GM12878 (cell line): Measurements from ENCODE around the gene GSTCD. TPM values are rescaled to one million over a fixed set of nuclear protein-coding genes. Genes with fewer than 3 reads are reported as not detected.
"Not testable (repeated sequence)": the region's sequence is repeated elsewhere in the genome, so short reads cannot be mapped to it uniquely, and the experiment has no call there.

Source experiments
- ATAC-seq: fragments of 200-7000 bp; cut with Tn5 transposase; 3 replicates; pipeline ENCODE4 v1.9.1; 2020; ENCODE audit warnings: mild to moderate bottlenecking, moderate library complexity
- BruUV-seq: library from RNA; stranded (reverse); fragments of 400-500 nt; replicated peaks from 2 replicates; lab custom pipeline; 2021; lab: Mats Ljungman, UMichigan
- CTCF ChIA-PET: fragments of 300-600 bp; sonication (Branson Sonifier 250); formaldehyde crosslinking; extraction: SDS; loops from one replicate; lab custom pipeline; 2021; ENCODE audit warnings: inconsistent platforms; lab: Yijun Ruan, JAX
- POLR2A ChIA-PET: fragments of 350-600 bp; formaldehyde crosslinking; extraction: SDS; loops from one replicate; lab custom pipeline; 2021; ENCODE audit warnings: inconsistent platforms; lab: Charles Lee
- RAD21 ChIA-PET: fragments of 300-600 bp; sonication (Branson Sonifier 250); formaldehyde crosslinking; loops from one replicate; lab custom pipeline; 2023; ENCODE audit warnings: antibody characterized with exemption; ENCODE audit not compliant: unreplicated experiment; lab: Charles Lee
- SMC1A ChIA-PET: fragments of 300-600 bp; sonication (Branson Sonifier 250); formaldehyde crosslinking; loops from one replicate; lab custom pipeline; 2023; ENCODE audit not compliant: unreplicated experiment, uncharacterized antibody; lab: Charles Lee
- DNase-seq: peaks from one replicate; pipeline ENCODE4 v3.0.0-alpha.2; 2011; ENCODE audit warnings: low read depth, low spot score
- FAIRE-seq: peaks from 3 replicates; lab custom pipeline; 2011; peaks lifted over from hg19 to GRCh38; lab: Jason Lieb, UNC
- H2AFZ ChIP-seq: 2 replicates; pipeline ENCODE4 v1.6.0; 2011; ENCODE audit warnings: low read depth, low read length, control low read depth; ENCODE audit not compliant: control insufficient read depth
- H3K27ac ChIP-seq: 2 replicates; pipeline ENCODE4 v1.5.1; 2011; ENCODE audit warnings: control low read depth; ENCODE audit not compliant: control insufficient read depth, insufficient read depth
- H3K27me3 ChIP-seq, 2 experiments: replicated peaks in 1 of 2; 2 replicates each; pipeline versions ENCODE4 v1.6.0 to v1.6.1; 2011; ENCODE audit warnings: low read length in 1 of 2; ENCODE audit not compliant: control insufficient read depth in 2 of 2, insufficient read depth in 2 of 2
- H3K36me3 ChIP-seq, 2 experiments: 2 replicates each; pipeline ENCODE4 v1.5.1; 2011; ENCODE audit warnings: low read length in 1 of 2; ENCODE audit not compliant: control insufficient read depth in 2 of 2, insufficient read depth in 2 of 2
- H3K4me1 ChIP-seq: 2 replicates; pipeline ENCODE4 v1.6.1; 2011; ENCODE audit warnings: mild to moderate bottlenecking, low read length, moderate library complexity, mixed read lengths; ENCODE audit not compliant: control insufficient read depth, insufficient read depth
- H3K4me2 ChIP-seq: 2 replicates; pipeline ENCODE4 v1.6.0; 2011; ENCODE audit warnings: control low read depth; ENCODE audit not compliant: control insufficient read depth, insufficient read depth
- H3K4me3 ChIP-seq: fragments of 200-600 bp; sonication (generic); 2 replicates; pipeline ENCODE4 v1.5.1; 2016
- H3K79me2 ChIP-seq: 2 replicates; pipeline ENCODE4 v1.6.0; 2011; ENCODE audit warnings: low read length; ENCODE audit not compliant: control insufficient read depth, insufficient read depth
- H3K9ac ChIP-seq: 2 replicates; pipeline ENCODE4 v1.8.0; 2011; ENCODE audit warnings: low read length, control low read depth, mixed read lengths; ENCODE audit not compliant: control insufficient read depth, insufficient read depth
- H3K9me3 ChIP-seq: replicated peaks from 3 replicates; pipeline ENCODE4 v1.5.1; 2011; ENCODE audit warnings: mild to moderate bottlenecking, low read length; ENCODE audit not compliant: control insufficient read depth, insufficient read depth
- H4K20me1 ChIP-seq: 2 replicates; pipeline ENCODE4 v1.6.0; 2011; ENCODE audit not compliant: control insufficient read depth, insufficient read depth
- WGBS: methylation state at CpG from one replicate; pipeline ENCODE4 v1.1.6; 2016; ENCODE audit warnings: low lambda C conversion rate; ENCODE audit not compliant: insufficient replicate concordance, insufficient coverage; ENCODE audit errors: missing lambda C conversion rate; 5-methylcytosine and 5-hydroxymethylcytosine counted together
- in situ Hi-C: fragments of 300-500 bp; cut with MboI; formaldehyde crosslinking; loops from 9 replicates; pipeline ENCODE4 v1.14.3; 2018; ENCODE audit warnings: mixed read lengths
- intact Hi-C: fragments of 100-400 bp; cut with micrococcal nuclease; formaldehyde crosslinking; loops from one replicate; pipeline ENCODE4 v1.14.2; 2022; ENCODE audit not compliant: unreplicated experiment
- polyA plus RNA-seq, 11 experiments: library from polyadenylated mRNA; depleted of rRNA in 4 of 11; unstranded in 6 of 11; stranded (reverse) in 5 of 11; fragments of >200 nt; fragmentation: Nextera tagmentation in 4 of 11; fragmentation: Illumina TruSeq in 1 of 11; extraction: Ambion mirVana in 4 of 11; extraction: Trizol in 1 of 11; gene quantifications; 1 replicate in 1 of 11; 2 replicates in 10 of 11; pipeline versions ENCODE4 v1.2.1 to v1.2.3, GENCODE V29; 2011 to 2016; ENCODE audit warnings: inconsistent platforms in 2 of 11, missing spikeins in 2 of 11, low read depth in 1 of 11
- total RNA-seq, 4 experiments: library from RNA; depleted of rRNA in 3 of 4; stranded (reverse); fragments of >200 nt in 3 of 4; fragmentation: Illumina TruSeq in 1 of 4; extraction: Trizol in 1 of 4; gene quantifications; 2 replicates each; pipeline versions ENCODE4 v1.2.1 to v1.2.3, GENCODE V29; 2013 to 2021

The GSTCD gene
- total and polyA plus RNA-seq, 10 of the 15 experiments (the other 5 are each of a cell fraction or from before 2014, with no cell fraction given): 4.3 to 28.4 (median 14.1) TPM

- FAIRE-seq, BruUV-seq, H3K4me3 ChIP-seq, RAD21 ChIA-PET, H3K36me3 ChIP-seq, ATAC-seq, DNase-seq, H3K9me3 ChIP-seq, H3K4me2 ChIP-seq, intact Hi-C loops, CTCF ChIA-PET, in situ Hi-C loops, H3K27me3 ChIP-seq, POLR2A ChIA-PET, H3K4me1 ChIP-seq, H3K27ac ChIP-seq, H3K79me2 ChIP-seq, H3K9ac ChIP-seq, H2AFZ ChIP-seq, H4K20me1 ChIP-seq: not testable (repeated sequence)
- SMC1A ChIA-PET: interaction anchor here (1.6 kb wide), 1 partner anchor 8 kb away, joined by 3 read pairs; no protein-coding TSS in a partner anchor
Measured at GRCh38 chr4:105770524-105770923, 61.9 kb downstream of the GSTCD start.

GRCh38 chr4:105772065-105772464 lies 63.5 kb downstream of the GSTCD start:
- BruUV-seq, FAIRE-seq, in situ Hi-C loops, H3K36me3 ChIP-seq, H2AFZ ChIP-seq, H3K4me1 ChIP-seq, H3K9me3 ChIP-seq, H3K27me3 ChIP-seq, H4K20me1 ChIP-seq, H3K27ac ChIP-seq, POLR2A ChIA-PET, RAD21 ChIA-PET, H3K4me2 ChIP-seq, CTCF ChIA-PET, SMC1A ChIA-PET, ATAC-seq, H3K9ac ChIP-seq, DNase-seq, H3K79me2 ChIP-seq, H3K4me3 ChIP-seq, intact Hi-C loops: not testable (repeated sequence)

GRCh38 chr4:105775760-105776415 lies 67.3 kb downstream of the GSTCD start:
- H2AFZ ChIP-seq, H3K36me3 ChIP-seq, intact Hi-C loops, H3K9me3 ChIP-seq, H3K4me1 ChIP-seq, H3K4me2 ChIP-seq, RAD21 ChIA-PET, in situ Hi-C loops, H3K79me2 ChIP-seq, CTCF ChIA-PET, DNase-seq, H3K27ac ChIP-seq, FAIRE-seq, H4K20me1 ChIP-seq, H3K4me3 ChIP-seq, POLR2A ChIA-PET, H3K27me3 ChIP-seq, BruUV-seq, ATAC-seq, H3K9ac ChIP-seq: not testable (repeated sequence)
- 94% methylated on average over 9 of the region's 9 CpGs for WGBS
- SMC1A ChIA-PET: interaction anchor here (0.6 to 1.0 kb wide), 2 partner anchors 19 to 48 kb away, joined by 3 read pairs; no protein-coding TSS in a partner anchor
